Measurements from ENCODE around the gene NRIP1. TPM values are rescaled to one million over a fixed set of nuclear protein-coding genes. Genes with fewer than 3 reads are reported as not detected.
"Not testable (repeated sequence)": the region's sequence is repeated elsewhere in the genome, so short reads cannot be mapped to it uniquely, and the experiment has no call there.

NRIP1 gene
- total RNA-seq, 2 experiments from 2014 or later, result 13.7 to 14.9 TPM

DNA sequence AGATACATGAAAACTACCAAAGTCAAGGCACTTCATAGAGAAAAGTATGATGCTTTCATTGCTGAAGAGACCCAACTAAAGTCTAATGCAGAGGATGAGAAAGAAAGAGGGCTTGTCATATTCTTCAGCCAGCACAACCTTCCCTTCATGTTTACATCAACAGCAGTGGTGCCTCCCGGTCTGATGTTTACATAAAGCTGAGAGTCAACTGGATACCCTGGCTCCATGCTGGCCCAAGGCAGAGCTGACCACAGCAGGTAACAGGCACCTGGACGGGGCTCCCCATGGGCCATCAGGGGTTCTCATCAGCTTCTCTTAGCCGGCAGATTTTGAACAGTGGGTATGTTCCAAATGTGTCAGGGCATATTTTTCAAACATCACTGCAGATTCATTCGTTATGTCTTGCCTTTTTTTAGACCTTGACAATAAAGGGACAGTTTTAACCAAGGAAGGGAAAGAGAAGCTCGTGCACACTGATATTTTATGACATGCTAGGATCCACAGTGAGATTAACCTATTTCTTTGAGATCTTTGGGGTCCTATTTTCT lies 117.1 kb downstream of the NRIP1 start:
- CTCF ChIA-PET, result no interaction called here
- POLR2A ChIA-PET, result no interaction called here

DNA sequence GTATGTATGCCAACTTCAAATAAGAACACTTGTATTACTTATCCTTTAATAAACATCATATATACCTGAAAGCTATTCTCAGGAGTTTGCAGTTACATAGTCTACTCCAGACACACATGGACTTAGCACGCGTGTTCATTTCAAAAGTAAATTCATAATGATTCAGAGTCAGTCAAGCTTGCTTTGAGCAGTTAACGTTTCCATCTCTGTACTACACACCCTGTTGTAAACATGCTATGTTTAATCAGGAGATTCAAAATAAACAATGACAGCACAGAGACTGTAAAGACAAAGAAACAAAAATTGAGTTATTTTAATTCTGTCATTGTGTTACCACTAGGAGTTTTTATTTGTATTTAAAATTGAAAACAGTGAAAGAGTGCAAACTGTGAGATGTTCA lies 119.6 kb downstream of the NRIP1 start:
- ChIA-PET POLR2A (no interaction called here), CTCF (no interaction called here)

DNA sequence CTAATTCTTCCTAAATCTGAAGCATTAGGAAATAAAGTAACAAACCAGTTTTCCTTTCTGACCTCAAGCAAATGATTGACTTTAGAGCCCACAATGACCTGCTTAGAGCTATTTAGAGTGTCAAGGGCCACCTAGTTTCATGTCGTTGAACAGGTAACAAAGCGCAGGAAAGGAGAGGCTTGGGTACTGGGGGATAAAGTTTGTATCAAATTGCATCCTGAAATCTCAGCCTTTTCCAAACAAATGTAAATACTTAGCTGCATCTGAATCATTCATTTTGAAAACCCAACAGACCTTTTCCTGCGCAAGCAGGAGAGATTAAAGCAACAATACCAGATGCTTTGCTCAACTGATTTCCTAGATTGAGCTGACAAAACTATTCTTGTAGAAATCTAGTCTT lies 121.2 kb downstream of the NRIP1 start:
- CTCF ChIA-PET, result no interaction called here
- POLR2A ChIA-PET, result no interaction called here

DNA sequence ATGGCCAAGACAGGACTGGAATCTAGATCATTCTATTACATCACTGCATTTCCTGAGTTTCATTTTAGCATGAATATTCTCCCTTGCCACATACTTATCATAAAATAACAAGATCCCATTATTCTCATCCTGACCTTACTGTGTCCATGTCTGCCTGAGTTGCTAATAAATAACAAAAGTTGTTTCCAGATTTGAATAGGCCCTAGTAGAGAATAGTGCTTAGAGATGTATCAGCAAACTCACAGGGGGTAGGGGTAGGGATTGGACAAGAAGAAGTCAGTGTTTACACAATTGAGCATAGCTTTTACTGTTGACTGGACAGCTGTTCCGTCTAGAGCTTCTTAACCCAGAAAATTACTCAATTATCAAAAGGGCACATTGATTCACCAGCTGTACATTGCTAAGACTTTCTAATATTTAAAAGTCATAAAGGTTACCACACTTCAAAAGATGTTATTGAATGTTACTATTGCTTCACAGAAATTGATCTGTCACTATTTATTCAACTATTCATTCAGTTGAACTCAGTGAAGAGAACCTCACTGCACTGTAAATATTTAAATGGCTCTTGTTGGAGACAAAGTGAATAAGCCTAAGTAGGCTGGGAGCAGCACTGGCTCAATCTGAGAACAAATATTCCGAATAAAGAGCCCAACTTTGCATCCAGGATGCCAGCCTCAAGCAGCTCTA lies 121.9 kb downstream of the NRIP1 start:
- CTCF ChIA-PET, result no interaction called here
- POLR2A ChIA-PET, result no interaction called here

DNA sequence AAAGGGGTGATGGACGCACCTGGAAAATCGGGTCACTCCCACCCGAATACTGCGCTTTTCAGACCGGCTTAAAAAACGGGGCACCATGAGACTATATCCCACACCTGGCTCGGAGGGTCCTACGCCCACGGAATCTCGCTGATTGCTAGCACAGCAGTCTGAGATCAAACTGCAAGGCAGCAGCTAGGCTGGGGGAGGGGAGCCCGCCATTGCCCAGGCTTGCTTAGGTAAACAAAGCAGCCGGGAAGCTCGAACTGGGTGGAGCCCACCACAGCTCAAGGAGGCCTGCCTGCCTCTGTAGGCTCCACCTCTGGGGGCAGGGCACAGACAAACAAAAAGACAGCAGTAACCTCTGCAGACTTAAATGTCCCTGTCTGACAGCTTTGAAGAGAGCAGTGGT lies 137.5 kb downstream of the NRIP1 start:
- POLR2A ChIA-PET, result not testable (repeated sequence)

DNA sequence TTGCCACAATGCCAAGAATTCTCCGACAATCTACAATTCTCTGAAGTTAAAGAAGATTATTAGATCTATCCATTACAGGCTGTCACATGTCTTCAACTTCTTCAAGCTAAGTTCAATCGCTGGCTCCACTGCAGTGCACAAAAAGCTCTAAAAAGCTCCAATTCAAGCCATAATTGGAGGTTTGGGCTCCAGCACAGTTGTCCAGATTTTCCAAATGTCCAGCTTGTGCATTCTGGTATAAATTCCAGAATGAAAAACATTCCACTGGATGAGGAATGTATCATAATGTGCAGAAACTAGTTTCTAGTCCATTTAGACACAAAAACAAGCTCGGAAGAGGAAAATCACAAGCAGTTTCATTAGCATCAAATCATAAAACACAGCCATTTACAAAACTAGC lies 138.6 kb downstream of the NRIP1 start:
- ChIA-PET POLR2A (no interaction called here), CTCF (no interaction called here)

More for the DNA sequence above, 137.5 kb downstream of the NRIP1 start:
- CTCF ChIA-PET, result not testable (repeated sequence)

DNA sequence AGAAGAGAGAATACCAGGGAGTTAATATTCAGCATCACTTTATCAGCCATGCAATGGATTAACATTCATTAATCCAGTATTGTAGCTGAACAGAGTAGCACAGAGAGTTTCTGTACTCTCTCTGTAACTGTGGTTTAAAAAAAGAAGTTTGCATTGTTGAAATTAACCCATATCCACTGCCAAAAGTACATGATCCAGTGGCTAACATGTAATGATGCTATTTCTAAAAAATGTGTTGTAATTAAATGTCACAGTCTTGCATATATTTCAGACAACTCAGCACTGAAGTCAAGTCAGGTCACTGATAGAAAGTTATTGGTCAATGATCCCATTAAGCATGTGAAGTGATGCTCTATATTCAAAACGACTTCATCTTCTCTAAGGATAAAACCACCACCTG lies 141.3 kb downstream of the NRIP1 start:
- POLR2A ChIA-PET, result no interaction called here
- CTCF ChIA-PET, result no interaction called here

DNA sequence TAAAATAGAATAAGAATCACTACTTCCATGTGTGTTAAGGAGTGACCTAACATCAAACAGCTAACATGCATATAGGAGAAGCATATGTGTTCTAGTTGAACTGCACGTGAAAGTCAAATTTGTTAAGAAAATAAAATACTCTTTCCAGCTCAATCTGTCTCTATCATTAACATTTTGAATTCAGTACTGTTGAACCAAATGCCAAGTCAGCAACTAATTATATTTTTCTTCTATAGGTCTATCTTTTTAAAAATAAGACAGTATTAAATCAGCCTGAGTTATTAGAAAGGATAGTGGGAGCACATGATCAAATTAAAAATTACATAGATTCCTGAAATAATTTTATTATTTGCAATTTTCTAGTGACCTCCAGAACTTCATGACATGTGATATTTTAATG lies 141.8 kb downstream of the NRIP1 start:
- POLR2A ChIA-PET, result no interaction called here
- CTCF ChIA-PET, result no interaction called here

DNA sequence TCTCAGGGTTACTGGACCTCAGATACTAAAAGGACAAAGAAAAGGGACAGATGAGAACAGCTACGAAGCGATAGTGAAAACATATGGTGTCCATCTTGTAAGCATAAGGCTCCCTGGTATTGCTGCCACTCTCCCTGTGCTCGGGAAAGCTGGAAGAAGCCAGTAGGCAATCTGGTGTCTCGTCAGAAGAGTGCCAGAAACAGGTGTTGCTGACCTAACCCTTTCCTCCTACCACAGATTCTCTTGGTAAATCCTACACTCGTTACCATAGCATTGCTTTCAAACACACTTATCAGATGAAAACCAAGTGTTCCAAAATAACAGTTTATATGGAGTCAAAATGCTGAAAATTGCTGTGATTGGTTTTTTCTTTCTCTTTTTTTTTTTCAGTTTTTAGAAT lies 146.3 kb downstream of the NRIP1 start:
- POLR2A ChIA-PET, result interaction anchor here (0.5 to 0.6 kb wide), 2 partner anchors 191 to 668 kb away, joined by 3 to 7 read pairs; no protein-coding TSS in a partner anchor
- CTCF ChIA-PET, result no interaction called here

DNA sequence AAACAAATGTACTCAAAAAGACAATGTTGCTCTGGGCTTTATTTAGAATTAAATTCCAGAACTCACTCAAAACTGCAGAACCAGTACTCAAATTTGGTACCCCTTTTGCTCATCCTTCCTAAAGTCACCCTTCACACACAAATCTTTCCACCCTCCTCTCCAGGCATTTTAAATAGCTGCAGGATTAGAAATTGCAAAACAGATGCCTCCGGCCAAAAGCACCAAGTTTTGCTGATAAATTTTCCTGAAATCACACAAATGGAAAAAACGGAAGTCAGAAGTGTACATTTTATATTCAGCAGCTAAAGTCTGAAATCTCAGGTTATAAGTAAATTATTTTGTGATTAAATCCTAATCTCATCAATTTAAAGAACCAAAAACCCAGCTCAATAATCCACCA lies 147.0 kb downstream of the NRIP1 start:
- ChIA-PET CTCF (no interaction called here), POLR2A (interaction anchor here (0.5 to 0.6 kb wide), 2 partner anchors 192 to 667 kb away, joined by 3 to 7 read pairs; no protein-coding TSS in a partner anchor)

DNA sequence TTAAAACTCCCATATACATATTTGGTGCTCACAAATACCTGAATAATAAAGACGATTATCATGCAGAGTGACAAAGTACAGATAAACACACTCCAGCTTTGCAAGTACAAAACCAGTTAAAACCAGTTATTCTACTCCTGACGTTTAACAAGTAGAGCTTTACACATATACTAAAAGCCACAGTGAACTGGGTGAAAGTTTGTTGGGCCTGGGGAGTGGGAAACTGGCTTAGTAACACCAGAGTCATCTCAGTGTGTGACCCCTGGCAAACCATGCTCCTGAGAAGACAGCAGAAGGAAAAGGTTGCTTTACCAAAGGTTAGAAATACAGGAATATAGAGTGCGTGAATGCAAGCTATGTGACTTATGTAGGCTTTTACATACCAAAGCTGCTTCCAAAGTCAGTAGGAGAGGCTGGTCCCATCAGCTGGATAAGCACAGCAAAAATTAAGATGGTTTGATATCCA lies 148.1 kb downstream of the NRIP1 start:
- CTCF ChIA-PET, result no interaction called here
- POLR2A ChIA-PET, result no interaction called here

DNA sequence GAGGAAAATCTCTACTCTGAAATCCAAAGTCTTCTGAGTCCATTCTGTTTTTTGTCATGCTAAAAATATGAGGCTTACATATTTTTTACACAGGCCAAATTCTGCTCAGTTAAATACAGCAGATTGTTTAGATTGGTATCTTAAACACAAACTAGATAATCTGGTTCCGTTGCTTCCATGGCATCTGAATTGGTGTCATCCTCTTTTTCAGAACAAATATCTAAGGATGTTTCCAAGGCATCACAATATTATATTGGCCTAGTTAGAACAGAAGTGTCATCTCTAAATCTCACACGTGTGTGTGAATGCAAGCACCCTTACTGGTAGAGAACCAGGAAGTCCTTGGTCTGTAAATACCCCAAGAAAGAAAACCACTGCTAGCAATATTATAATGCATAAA lies 151.2 kb downstream of the NRIP1 start:
- CTCF ChIA-PET, result no interaction called here

DNA sequence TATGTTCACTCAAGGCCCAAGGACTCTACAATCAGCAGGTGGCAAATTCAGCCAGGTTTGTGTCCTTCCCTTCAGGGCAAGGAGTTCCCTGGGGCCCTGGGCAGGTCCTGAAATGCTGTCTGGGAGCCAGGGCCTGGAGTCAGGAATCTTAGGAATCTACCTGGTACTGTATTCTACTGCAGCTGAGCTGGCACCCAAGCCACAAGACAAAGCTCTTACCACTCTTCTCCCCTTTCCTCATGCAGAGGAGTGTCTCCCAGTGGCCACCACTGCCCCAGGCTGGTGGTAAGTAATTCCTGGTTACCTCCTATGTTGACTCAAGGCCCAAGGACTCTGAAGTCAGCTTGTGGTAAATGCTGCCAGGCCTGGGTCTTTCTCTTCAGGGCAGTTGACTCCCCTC lies 153.4 kb downstream of the NRIP1 start:
- ChIA-PET CTCF (no interaction called here), POLR2A (no interaction called here)

More for the DNA sequence above, 151.2 kb downstream of the NRIP1 start:
- POLR2A ChIA-PET, result no interaction called here
